ENCODE results near the gene SMOC2.

The SMOC2 gene

GRCh38 chr6:168507297-168507696, 66.3 kb downstream of the SMOC2 start:
- Histone ChIP-seq H3K4me1 (ENCODE audit: control insufficient read depth, insufficient read depth, low read length) (no peaks in the 10 kb centered on the region), H3K9me3 (ENCODE audit: control insufficient read depth, insufficient read depth, low read depth, low read length) (no peaks in the 10 kb centered on the region), H3K36me3 (ENCODE audit: control insufficient read depth in 2 of 2, insufficient read depth in 1 of 2, low read length in 2 of 2) (no peaks in the 10 kb centered on the region), H3K27ac (ENCODE audit: extremely low read depth, low read depth, low read length) (no peak overlapping the region), H3K4me3 (ENCODE audit: low read depth, low read length) (no peak overlapping the region)
- ChIA-PET POLR2A (no interaction called here), CTCF (interaction anchor here (1.2 kb wide), 1 partner anchor 135 kb away, joined by 3 read pairs; no protein-coding TSS in a partner anchor)
- no peak for TF ChIP-seq ZBTB17 (tag by site-specific recombination; IDR thresholded peaks at IDR 0.05)
- TF ChIP-seq SCRT2 (tag by site-specific recombination; IDR thresholded peaks at IDR 0.05) = no peak
- peak; percentile 87 for TF ChIP-seq ZNF341 (tag by site-specific recombination; IDR thresholded peaks at IDR 0.05; ENCODE audit: low read depth)

DNA sequence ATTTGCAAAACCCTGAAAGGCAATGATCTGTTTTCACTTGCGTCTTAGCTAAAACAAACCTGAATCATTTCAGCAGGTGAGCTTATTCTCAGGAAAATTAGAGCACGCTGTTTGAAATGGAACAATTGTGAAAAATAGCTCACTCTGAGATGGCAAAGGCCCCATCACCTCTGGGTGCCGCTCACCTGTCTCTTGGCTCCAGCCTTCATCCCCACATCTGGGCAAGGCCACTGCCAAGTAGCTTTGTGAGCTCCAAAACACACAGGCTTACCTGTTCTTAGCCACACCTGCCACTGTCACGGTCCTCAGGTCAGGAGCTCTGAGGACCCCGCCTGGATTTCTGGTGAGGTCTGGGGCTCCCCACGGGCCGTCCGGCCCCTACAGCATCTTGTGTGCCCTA, 66.7 kb downstream of the SMOC2 start:
- POLR2A ChIA-PET = no interaction called here
- CTCF ChIA-PET = interaction anchor here (1.2 kb wide), 1 partner anchor 135 kb away, joined by 3 read pairs; no protein-coding TSS in a partner anchor
- H3K27ac ChIP-seq (ENCODE audit: extremely low read depth, low read depth, low read length) = no peak overlapping the region
- H3K4me3 ChIP-seq (ENCODE audit: low read depth, low read length) = no peak overlapping the region
- H3K4me1 ChIP-seq (ENCODE audit: control insufficient read depth, insufficient read depth, low read length) = no peaks in the 10 kb centered on the region
- H3K36me3 ChIP-seq (ENCODE audit: control insufficient read depth in 2 of 2, insufficient read depth in 1 of 2, low read length in 2 of 2) = no peaks in the 10 kb centered on the region
- no peaks in the 10 kb centered on the region for H3K9me3 ChIP-seq (ENCODE audit: control insufficient read depth, insufficient read depth, low read depth, low read length)
- TF ChIP-seq, protein P1, sequence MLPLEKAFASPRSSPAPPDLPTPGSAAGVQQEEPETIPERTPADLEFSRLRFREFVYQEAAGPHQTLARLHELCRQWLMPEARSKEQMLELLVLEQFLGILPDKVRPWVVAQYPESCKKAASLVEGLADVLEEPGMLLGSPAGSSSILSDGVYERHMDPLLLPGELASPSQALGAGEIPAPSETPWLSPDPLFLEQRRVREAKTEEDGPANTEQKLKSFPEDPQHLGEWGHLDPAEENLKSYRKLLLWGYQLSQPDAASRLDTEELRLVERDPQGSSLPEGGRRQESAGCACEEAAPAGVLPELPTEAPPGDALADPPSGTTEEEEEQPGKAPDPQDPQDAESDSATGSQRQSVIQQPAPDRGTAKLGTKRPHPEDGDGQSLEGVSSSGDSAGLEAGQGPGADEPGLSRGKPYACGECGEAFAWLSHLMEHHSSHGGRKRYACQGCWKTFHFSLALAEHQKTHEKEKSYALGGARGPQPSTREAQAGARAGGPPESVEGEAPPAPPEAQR (tag by site-specific recombination; IDR thresholded peaks at IDR 0.05) = no peak
- TF ChIP-seq ZNF121 (tag by site-specific recombination; IDR thresholded peaks at IDR 0.05) = no peak
- TF ChIP-seq, protein P2, sequence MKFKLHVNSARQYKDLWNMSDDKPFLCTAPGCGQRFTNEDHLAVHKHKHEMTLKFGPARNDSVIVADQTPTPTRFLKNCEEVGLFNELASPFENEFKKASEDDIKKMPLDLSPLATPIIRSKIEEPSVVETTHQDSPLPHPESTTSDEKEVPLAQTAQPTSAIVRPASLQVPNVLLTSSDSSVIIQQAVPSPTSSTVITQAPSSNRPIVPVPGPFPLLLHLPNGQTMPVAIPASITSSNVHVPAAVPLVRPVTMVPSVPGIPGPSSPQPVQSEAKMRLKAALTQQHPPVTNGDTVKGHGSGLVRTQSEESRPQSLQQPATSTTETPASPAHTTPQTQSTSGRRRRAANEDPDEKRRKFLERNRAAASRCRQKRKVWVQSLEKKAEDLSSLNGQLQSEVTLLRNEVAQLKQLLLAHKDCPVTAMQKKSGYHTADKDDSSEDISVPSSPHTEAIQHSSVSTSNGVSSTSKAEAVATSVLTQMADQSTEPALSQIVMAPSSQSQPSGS (tag by site-specific recombination; IDR thresholded peaks at IDR 0.05; ENCODE audit: low read depth) = no peak
- no peak for TF ChIP-seq ZNF692 (tag by site-specific recombination; IDR thresholded peaks at IDR 0.05)
- TF ChIP-seq IKZF3 (tag by site-specific recombination; IDR thresholded peaks at IDR 0.05) = no peak
- no peak for TF ChIP-seq MEIS1 (CRISPR knock-in tag; IDR thresholded peaks at IDR 0.05; ENCODE audit: borderline replicate concordance)
- TF ChIP-seq, protein P3, sequence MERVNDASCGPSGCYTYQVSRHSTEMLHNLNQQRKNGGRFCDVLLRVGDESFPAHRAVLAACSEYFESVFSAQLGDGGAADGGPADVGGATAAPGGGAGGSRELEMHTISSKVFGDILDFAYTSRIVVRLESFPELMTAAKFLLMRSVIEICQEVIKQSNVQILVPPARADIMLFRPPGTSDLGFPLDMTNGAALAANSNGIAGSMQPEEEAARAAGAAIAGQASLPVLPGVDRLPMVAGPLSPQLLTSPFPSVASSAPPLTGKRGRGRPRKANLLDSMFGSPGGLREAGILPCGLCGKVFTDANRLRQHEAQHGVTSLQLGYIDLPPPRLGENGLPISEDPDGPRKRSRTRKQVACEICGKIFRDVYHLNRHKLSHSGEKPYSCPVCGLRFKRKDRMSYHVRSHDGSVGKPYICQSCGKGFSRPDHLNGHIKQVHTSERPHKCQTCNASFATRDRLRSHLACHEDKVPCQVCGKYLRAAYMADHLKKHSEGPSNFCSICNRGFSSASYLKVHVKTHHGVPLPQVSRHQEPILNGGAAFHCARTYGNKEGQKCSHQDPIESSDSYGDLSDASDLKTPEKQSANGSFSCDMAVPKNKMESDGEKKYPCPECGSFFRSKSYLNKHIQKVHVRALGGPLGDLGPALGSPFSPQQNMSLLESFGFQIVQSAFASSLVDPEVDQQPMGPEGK (tag by site-specific recombination; IDR thresholded peaks at IDR 0.05) = no peak
- no peak for TF ChIP-seq ZNF473 (tag by site-specific recombination; IDR thresholded peaks at IDR 0.05)
- no peak for TF ChIP-seq ZNF837 (tag by site-specific recombination; IDR thresholded peaks at IDR 0.05)
- no peak for TF ChIP-seq ZNF830 (tag by site-specific recombination; IDR thresholded peaks at IDR 0.05; ENCODE audit: low read depth)
- TF ChIP-seq SETDB1 (IDR thresholded peaks at IDR 0.05; ENCODE audit: insufficient read length, low read length) = no peak
- no peak for TF ChIP-seq ZBTB20 (tag by site-specific recombination; IDR thresholded peaks at IDR 0.05)
- no peak for TF ChIP-seq ZNF157 (tag by site-specific recombination; IDR thresholded peaks at IDR 0.05)
- TF ChIP-seq ZNF639 (tag by site-specific recombination; IDR thresholded peaks at IDR 0.05) = no peak
- TF ChIP-seq ZBTB10 (tag by site-specific recombination; IDR thresholded peaks at IDR 0.05) = no peak
- no peak for TF ChIP-seq ZNF362 (tag by site-specific recombination; IDR thresholded peaks at IDR 0.05)
- TF ChIP-seq ZNF404 (tag by site-specific recombination; IDR thresholded peaks at IDR 0.05) = no peak
- TF ChIP-seq ZXDB (tag by site-specific recombination; IDR thresholded peaks at IDR 0.05) = no peak

All from HEK293 (cell line).